Prostate gland (tissue), 2 donors: ENCODE data around the gene TLR3. TPM values are rescaled to one million over a fixed set of nuclear protein-coding genes. Genes with fewer than 3 reads are reported as not detected.

Experiments used
- DNase-seq: peaks from one replicate; pipeline ENCODE4 v3.0.0-alpha.2; 2019; ENCODE audit warnings: low spot score
- H3K27ac ChIP-seq, 2 donors: fragments of 200-600 bp; sonication (generic); 2 replicates each; pipeline ENCODE4 v1.5.1; 2017 to 2019
- H3K27me3 ChIP-seq: fragments of 200-600 bp; sonication (generic); replicated peaks from 2 replicates; pipeline ENCODE4 v1.5.1; 2019; ENCODE audit not compliant: insufficient read depth
- H3K36me3 ChIP-seq, 2 donors: fragments of 200-600 bp; sonication (generic); 1 replicate in 1 of 2; 2 replicates in 1 of 2; pipeline versions ENCODE4 v1.5.1 to v1.8.1; 2017 to 2019
- H3K4me1 ChIP-seq: fragments of 200-600 bp; sonication (generic); replicated peaks from 2 replicates; pipeline ENCODE4 v1.5.1; 2019
- H3K4me3 ChIP-seq, 2 donors: fragments of 200-600 bp; sonication (generic); 2 replicates each; pipeline ENCODE4 v1.5.1; 2017 to 2019
- H3K9me3 ChIP-seq: fragments of 200-600 bp; sonication (generic); 2 replicates; pipeline ENCODE4 v1.5.1; 2017
- CTCF ChIP-seq, 4 experiments: fragments of 200-600 bp in 2 of 4; fragments of 450-650 bp in 2 of 4; sonication (generic) in 2 of 4; IDR thresholded peaks; 1 replicate in 3 of 4; 2 replicates in 1 of 4; pipeline ENCODE4 v1.5.1; 2016 to 2019; ENCODE audit warnings: antibody characterized with exemption in 4 of 4, mild to moderate bottlenecking in 2 of 4, moderate library complexity in 2 of 4
- POLR2A ChIP-seq: fragments of 450-650 bp; IDR thresholded peaks from one replicate; pipeline ENCODE4 v1.6.1; 2016; ENCODE audit warnings: antibody characterized with exemption, mild to moderate bottlenecking
- POLR2AphosphoS5 ChIP-seq: sonication (generic); formaldehyde crosslinking; IDR thresholded peaks from one replicate; pipeline ENCODE4 v1.6.1; 2017; ENCODE audit warnings: antibody characterized with exemption
- WGBS: methylation state at CpG from one replicate; pipeline ENCODE4 v1.1.5; 2018; 5-methylcytosine and 5-hydroxymethylcytosine counted together
- intact Hi-C: fragments of 100-400 bp; cut with DNase I; formaldehyde crosslinking; loops from one replicate; pipeline ENCODE4 v1.14.2; 2022
- total RNA-seq, 2 donors: library from RNA; depleted of rRNA; stranded (reverse); fragments of >200 nt; gene quantifications; one replicate each; pipeline ENCODE4 v1.1.0, GENCODE V29; 2016

TLR3 gene
- total RNA-seq, 2 donors from 2014 or later = 4.3 to 5.2 TPM

GRCh38 chr4:186027405-186027804 is 41.6 kb upstream of the TLR3 start:
- Histone ChIP-seq H3K27ac (peak overlapping the region; percentile 28 to 53), H3K36me3 (no peaks in the 10 kb centered on the region), H3K9me3 (no peaks in the 10 kb centered on the region), H3K4me3 (no peak overlapping the region), H3K27me3 (no peaks in the 10 kb centered on the region), H3K4me1 (peaks cover 4% of the 10 kb centered on the region)
- TF ChIP-seq POLR2A (no peak), CTCF (IDR thresholded peaks at IDR 0.05) (no peak), POLR2AphosphoS5 (no peak)
- no peak for DNase-seq
- intact Hi-C loops = loop anchor here (5.0 to 10.0 kb wide), 2 partner anchors 213 to 295 kb away; partner anchors contain the start of gene SORBS2
- 94% methylated on average over 5 of the region's 5 CpGs for WGBS

GRCh38 chr4:186029571-186030398 is 39.2 kb upstream of the TLR3 start:
- peak; percentile 74 for DNase-seq

GRCh38 chr4:186030399-186030775 is 38.6 kb upstream of the TLR3 start:
- no peaks in the 10 kb centered on the region for H3K27me3 ChIP-seq
- peaks cover 10% of the 10 kb centered on the region for H3K4me1 ChIP-seq
- no peaks in the 10 kb centered on the region for H3K36me3 ChIP-seq
- WGBS = 22% methylated on average over 4 of the region's 4 CpGs
- intact Hi-C loops = loop anchor here (10.0 kb wide), 3 partner anchors 256 to 826 kb away; partner anchors contain the start of genes ANKRD37, CFAP97, LRP2BP and SNX25
- no peak for DNase-seq
- H3K4me3 ChIP-seq = no peak overlapping the region
- TF ChIP-seq POLR2AphosphoS5 (no peak), POLR2A (no peak)
- H3K9me3 ChIP-seq = no peaks in the 10 kb centered on the region
- peak overlapping the region; percentile 68 to 73 for H3K27ac ChIP-seq

More at GRCh38 chr4:186029571-186030398, 39.2 kb upstream of the TLR3 start:
- no peaks in the 10 kb centered on the region for H3K9me3 ChIP-seq
- H3K4me3 ChIP-seq = no peak overlapping the region
- WGBS = 7% methylated on average over 11 of the region's 11 CpGs
- intact Hi-C loops = loop anchor here (5.0 to 10.0 kb wide), 5 partner anchors 215 to 825 kb away; partner anchors contain the start of genes ANKRD37, CFAP97, LRP2BP and SNX25
- peaks cover 10% of the 10 kb centered on the region for H3K4me1 ChIP-seq
- H3K27ac ChIP-seq = peak overlapping the region; percentile 68 to 73
- no peaks in the 10 kb centered on the region for H3K27me3 ChIP-seq
- no peak for TF ChIP-seq POLR2A
- peak; percentile 71 for TF ChIP-seq POLR2AphosphoS5
- H3K36me3 ChIP-seq = no peaks in the 10 kb centered on the region

GRCh38 chr4:186030795-186031194 is 38.2 kb upstream of the TLR3 start:
- H3K9me3 ChIP-seq = no peaks in the 10 kb centered on the region
- H3K36me3 ChIP-seq = no peaks in the 10 kb centered on the region
- no peak overlapping the region for H3K4me3 ChIP-seq
- no peak for TF ChIP-seq CTCF (IDR thresholded peaks at IDR 0.05)
- no peaks in the 10 kb centered on the region for H3K27me3 ChIP-seq
- intact Hi-C loops = loop anchor here (10.0 kb wide), 3 partner anchors 256 to 826 kb away; partner anchors contain the start of genes ANKRD37, CFAP97, LRP2BP and SNX25
- 46% methylated on average over 3 of the region's 3 CpGs for WGBS
- no peak for DNase-seq
- H3K4me1 ChIP-seq = peaks cover 10% of the 10 kb centered on the region
- H3K27ac ChIP-seq = peak overlapping the region; percentile 68 to 73

GRCh38 chr4:186032259-186032658 is 36.7 kb upstream of the TLR3 start:
- H3K27ac ChIP-seq = peak overlapping the region in 1 of 2 donors; percentile 47
- intact Hi-C loops = loop anchor here (10.0 kb wide), 3 partner anchors 257 to 827 kb away; partner anchors contain the start of genes ANKRD37, CFAP97, LRP2BP and SNX25
- no peaks in the 10 kb centered on the region for H3K27me3 ChIP-seq
- TF ChIP-seq POLR2AphosphoS5 = no peak
- no peak for TF ChIP-seq POLR2A
- TF ChIP-seq CTCF (IDR thresholded peaks at IDR 0.05) = peak in 1 of 4 experiments; percentile 32
- WGBS = 18% methylated on average over 1 of the region's 1 CpG
- peaks cover 10% of the 10 kb centered on the region for H3K4me1 ChIP-seq
- no peak overlapping the region for H3K4me3 ChIP-seq
- no peaks in the 10 kb centered on the region for H3K36me3 ChIP-seq
- DNase-seq = no peak
- H3K9me3 ChIP-seq = no peaks in the 10 kb centered on the region
